Measurements from ENCODE around the gene ITGA2B.

DNA sequence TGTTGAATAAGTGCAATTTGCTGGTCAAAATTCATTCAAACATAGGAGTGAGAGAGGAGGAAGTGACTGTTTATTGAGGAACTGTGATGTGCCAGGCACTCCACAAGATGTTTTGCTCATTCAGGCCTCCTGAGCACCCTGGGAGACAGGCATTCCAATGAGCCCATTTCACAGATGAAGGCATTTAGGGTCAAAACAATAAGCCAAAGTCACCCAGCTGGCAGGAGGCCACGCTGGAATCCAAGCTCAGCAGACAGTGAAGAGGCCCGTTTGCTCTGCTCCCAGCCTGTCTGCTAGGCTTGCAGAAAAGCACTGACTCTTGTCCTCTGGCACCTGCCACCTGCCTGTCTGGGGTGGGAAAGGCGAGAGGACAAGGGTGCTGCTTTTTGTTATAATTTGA, 54.7 kb downstream of the ITGA2B start:
- TF ChIP-seq EP300 (IDR thresholded peaks at IDR 0.05) (no peak), CTCF (IDR thresholded peaks at IDR 0.05) (no peak)
